ENCODE measurements around the gene SLC5A6. TPM values are rescaled to one million over a fixed set of nuclear protein-coding genes. Genes with fewer than 3 reads are reported as not detected.

The SLC5A6 gene
- total and polyA plus RNA-seq, 2 of the 4 experiments (the other 2 are of a cell fraction), result 28.8 to 34.2 TPM

DNA sequence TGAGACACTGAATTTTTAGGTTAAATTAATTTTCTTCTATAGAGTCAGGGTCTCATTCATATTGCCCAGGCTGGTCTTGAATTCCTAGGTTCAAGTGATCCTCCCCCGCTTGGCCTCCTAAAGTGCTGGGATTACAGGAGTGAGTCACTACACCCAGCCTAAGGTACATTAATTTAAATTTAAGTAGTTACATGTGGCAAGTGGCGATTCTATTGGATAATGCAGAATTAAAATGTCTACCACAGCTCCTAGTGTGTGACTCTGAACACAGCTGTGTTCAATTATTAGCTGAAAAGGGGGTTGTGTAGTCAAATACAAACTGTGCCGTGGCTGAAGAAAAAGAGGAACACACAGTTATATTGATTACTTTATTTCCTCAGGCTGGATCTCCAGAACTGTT lies 2.9 kb upstream of the SLC5A6 start:
- Histone ChIP-seq H3K4me2 (ENCODE audit: low read depth, low read length) (no peak overlapping the region), H2BK20ac (ENCODE audit: low read depth, low read length) (no peak overlapping the region), H2AFZ (replicated peaks; ENCODE audit: low read length, poor library complexity) (no peak overlapping the region), H3K4ac (ENCODE audit: low read depth, low read length) (no peak overlapping the region), H2BK120ac (ENCODE audit: low read depth, low read length) (no peak overlapping the region), H3K14ac (replicated peaks; ENCODE audit: low read depth, low read length) (no peak overlapping the region), H4K5ac (ENCODE audit: low read depth, low read length) (no peak overlapping the region), H2AK5ac (ENCODE audit: low read depth, low read length) (no peak overlapping the region), H3K4me1 (ENCODE audit: control insufficient read depth, insufficient read depth, low read length) (peaks cover 10% of the 10 kb centered on the region), H3K36me3 (ENCODE audit: control insufficient read depth, insufficient read depth, low read length) (peaks cover 4% of the 10 kb centered on the region; the same call in 1 of the 2 replicates), H4K91ac (ENCODE audit: insufficient read depth, low read depth, low read length) (no peak overlapping the region), H3K9ac (ENCODE audit: low read depth, low read length) (no peak overlapping the region), H2AK9ac (replicated peaks; ENCODE audit: low read depth, low read length, poor library complexity) (no peak overlapping the region), H3K79me1 (ENCODE audit: low read depth in 1 of 2, low read length in 2 of 2) (peaks cover 38 to 59% of the 10 kb centered on the region in 2 experiments), H3K56ac (ENCODE audit: extremely low read depth, insufficient read depth, low read length) (no peak overlapping the region), H4K20me1 (ENCODE audit: insufficient read depth, low read length) (no peaks in the 10 kb centered on the region), H3K23ac (ENCODE audit: low read depth, low read length) (no peak overlapping the region), H3K27ac (ENCODE audit: insufficient read depth, low read length) (no peak overlapping the region), H3K4me3 (ENCODE audit: insufficient read depth, low read depth, low read length) (no peak overlapping the region), H3K27me3 (ENCODE audit: control insufficient read depth, insufficient read depth, low read length) (no peaks in the 10 kb centered on the region), H2BK15ac (ENCODE audit: low read depth, low read length) (no peak overlapping the region), H3K18ac (ENCODE audit: low read depth, low read length) (no peak overlapping the region), H4K8ac (ENCODE audit: low read depth in 2 of 2, low read length in 2 of 2) (no peak overlapping the region), H3K9me3 (ENCODE audit: control insufficient read depth, insufficient read depth, low read length) (no peaks in the 10 kb centered on the region), H2BK5ac (ENCODE audit: low read depth, low read length, poor library complexity, severe bottlenecking) (no peak overlapping the region), H3K9me1 (ENCODE audit: insufficient read depth, low read length) (peaks cover 9% of the 10 kb centered on the region)
- dilution Hi-C loops (cut with HindIII; ENCODE audit: low sequenced_read_pairs, unreplicated experiment) (no loop called here), intact Hi-C loops (cut with micrococcal nuclease) (no loop called here), in situ Hi-C loops (cut with MboI; ENCODE audit: low sequenced_read_pairs) (no loop called here)
- no peak for DNase-seq
- no CpG with 5 or more reads among the region's 3 CpGs for WGBS, 2 experiments (ENCODE audit: extremely low coverage in 2 of 2, insufficient read length in 1 of 2)
- no peak for TF ChIP-seq MAFK (IDR thresholded peaks at IDR 0.05; ENCODE audit: low read depth, low read length)
- no peak for TF ChIP-seq BHLHE40 (IDR thresholded peaks at IDR 0.05; ENCODE audit: low read depth, low read length)
- TF ChIP-seq FOS (IDR thresholded peaks at IDR 0.05; ENCODE audit: low read depth, low read length), result no peak
- no peak for TF ChIP-seq CHD1 (IDR thresholded peaks at IDR 0.05; ENCODE audit: low read depth, low read length)
- TF ChIP-seq, protein P1, sequence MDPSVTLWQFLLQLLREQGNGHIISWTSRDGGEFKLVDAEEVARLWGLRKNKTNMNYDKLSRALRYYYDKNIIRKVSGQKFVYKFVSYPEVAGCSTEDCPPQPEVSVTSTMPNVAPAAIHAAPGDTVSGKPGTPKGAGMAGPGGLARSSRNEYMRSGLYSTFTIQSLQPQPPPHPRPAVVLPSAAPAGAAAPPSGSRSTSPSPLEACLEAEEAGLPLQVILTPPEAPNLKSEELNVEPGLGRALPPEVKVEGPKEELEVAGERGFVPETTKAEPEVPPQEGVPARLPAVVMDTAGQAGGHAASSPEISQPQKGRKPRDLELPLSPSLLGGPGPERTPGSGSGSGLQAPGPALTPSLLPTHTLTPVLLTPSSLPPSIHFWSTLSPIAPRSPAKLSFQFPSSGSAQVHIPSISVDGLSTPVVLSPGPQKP (IDR thresholded peaks at IDR 0.05; ENCODE audit: borderline replicate concordance, low read depth, low read length), result no peak
- TF ChIP-seq CEBPB (IDR thresholded peaks at IDR 0.05; ENCODE audit: low read depth, low read length), result no peak
- TF ChIP-seq RFX5 (IDR thresholded peaks at IDR 0.05; ENCODE audit: low read depth, low read length), result no peak
- TF ChIP-seq RAD21 (IDR thresholded peaks at IDR 0.05; ENCODE audit: low read length), result no peak
- TF ChIP-seq MXI1 (IDR thresholded peaks at IDR 0.05; ENCODE audit: borderline replicate concordance, low read depth, low read length), result no peak
- TF ChIP-seq, protein P2, sequence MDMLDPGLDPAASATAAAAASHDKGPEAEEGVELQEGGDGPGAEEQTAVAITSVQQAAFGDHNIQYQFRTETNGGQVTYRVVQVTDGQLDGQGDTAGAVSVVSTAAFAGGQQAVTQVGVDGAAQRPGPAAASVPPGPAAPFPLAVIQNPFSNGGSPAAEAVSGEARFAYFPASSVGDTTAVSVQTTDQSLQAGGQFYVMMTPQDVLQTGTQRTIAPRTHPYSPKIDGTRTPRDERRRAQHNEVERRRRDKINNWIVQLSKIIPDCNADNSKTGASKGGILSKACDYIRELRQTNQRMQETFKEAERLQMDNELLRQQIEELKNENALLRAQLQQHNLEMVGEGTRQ (IDR thresholded peaks at IDR 0.05; ENCODE audit: low read depth, low read length), result no peak
- POLR2A ChIA-PET (ENCODE audit: unreplicated experiment), result no interaction called here
- ATAC-seq (ENCODE audit: low read depth), result no peak
- CTCF ChIA-PET, result no interaction called here
- no TSS peak for BruUV-seq (replicated peaks)

Measured in IMR-90 (cell line).